Measurements from ENCODE around the gene KAZN. TPM values are rescaled to one million over a fixed set of nuclear protein-coding genes. Genes with fewer than 3 reads are reported as not detected.

The KAZN gene
- total and polyA plus RNA-seq, 2 of the 8 experiments (the other 6 are each of a cell fraction or from before 2014, with no cell fraction given) = 3.7 to 11.8 TPM

DNA sequence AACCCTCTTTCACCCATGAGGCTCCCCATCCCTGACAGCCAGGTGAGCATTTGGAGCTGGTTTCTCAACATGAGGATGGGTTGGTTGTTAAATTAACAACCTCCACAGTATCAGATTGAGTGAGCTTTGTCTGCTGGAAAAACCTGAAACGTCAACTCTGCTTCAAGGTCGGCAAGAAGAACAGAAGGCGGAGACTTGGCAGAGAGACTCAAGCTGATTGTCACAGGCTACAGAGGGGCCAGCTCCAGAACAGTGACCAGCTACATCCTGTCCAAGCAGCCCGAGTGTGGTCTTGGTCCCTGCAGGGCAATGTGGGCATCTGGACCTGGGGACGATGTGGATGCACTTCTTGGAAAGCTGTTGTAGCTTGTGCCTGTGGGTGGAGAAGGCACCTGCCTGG lies 518.5 kb downstream of the KAZN start:
- H3K4ac ChIP-seq (replicated peaks; ENCODE audit: insufficient read length, low read depth, low read length) = no peak overlapping the region
- H3K18ac ChIP-seq (ENCODE audit: extremely low read depth, low read length) = no peak overlapping the region
- CTCF ChIA-PET (ENCODE audit: partially characterized antibody) = interaction anchor here (0.6 to 2.9 kb wide), 11 partner anchors 11 to 310 kb away, joined by 3 to 7 read pairs (median 4); no protein-coding TSS in a partner anchor
- POLR2A ChIA-PET (ENCODE audit: partially characterized antibody) = no interaction called here
- H3K27me3 ChIP-seq (replicated peaks in 1 of 4; ENCODE audit: control insufficient read depth in 3 of 4, extremely low read depth in 1 of 4, insufficient read depth in 3 of 4, low read length in 3 of 4) = no peaks in the 10 kb centered on the region; a peak in 1 of 7 replicates
- DNase-seq (ENCODE audit: low read depth in 1 of 2, low spot score in 2 of 2) = no peak
- H3K79me1 ChIP-seq (ENCODE audit: low read depth, low read length) = no peaks in the 10 kb centered on the region
- H3K4me2 ChIP-seq (ENCODE audit: insufficient read depth in 1 of 2, low read depth in 2 of 2, low read length in 2 of 2) = no peak overlapping the region
- no peaks in the 10 kb centered on the region for H3K23me2 ChIP-seq (ENCODE audit: low read depth, low read length)
- 80% methylated on average over 5 of the region's 5 CpGs; no CpG with 5 or more reads in 1 of the 2 experiments for WGBS, 2 experiments (ENCODE audit: extremely low coverage in 1 of 2, insufficient coverage in 1 of 2, insufficient read length in 1 of 2, insufficient replicate concordance in 2 of 2, low coverage in 1 of 2, low lambda C conversion rate in 2 of 2, missing lambda C conversion rate in 1 of 2)
- H2BK12ac ChIP-seq (ENCODE audit: low read depth, low read length) = no peak overlapping the region
- H3K4me1 ChIP-seq (replicated peaks in 1 of 4; ENCODE audit: control insufficient read depth in 3 of 4, insufficient read depth in 4 of 4, low read length in 3 of 4) = peaks cover 5 to 10% (median 8%) of the 10 kb centered on the region in 4 experiments
- no peak overlapping the region for H3K23ac ChIP-seq (ENCODE audit: insufficient read length)
- H3K79me2 ChIP-seq (ENCODE audit: control insufficient read depth in 1 of 2, insufficient read depth in 2 of 2, low read length in 2 of 2) = no peaks in the 10 kb centered on the region
- H3K36me3 ChIP-seq (ENCODE audit: control insufficient read depth in 2 of 4, insufficient read depth in 4 of 4, low read length in 3 of 4) = peaks cover 0 to 3% (median 0%) of the 10 kb centered on the region in 4 experiments; a peak in 1 of 8 replicates
- TF ChIP-seq TAF7 (optimal IDR thresholded peaks at IDR 0.05; ENCODE audit: borderline replicate concordance, low read depth, low read length) (no peak), TBP (IDR thresholded peaks at IDR 0.05; ENCODE audit: low read depth, low read length) (no peak), RNF2 (IDR thresholded peaks at IDR 0.05; ENCODE audit: borderline replicate concordance, low read depth, low read length, missing control alignments, poor library complexity, severe bottlenecking) (no peak), GABPA (IDR thresholded peaks at IDR 0.05; ENCODE audit: borderline replicate concordance, insufficient read depth, low read length) (no peak)
- TF ChIP-seq, protein P1, sequence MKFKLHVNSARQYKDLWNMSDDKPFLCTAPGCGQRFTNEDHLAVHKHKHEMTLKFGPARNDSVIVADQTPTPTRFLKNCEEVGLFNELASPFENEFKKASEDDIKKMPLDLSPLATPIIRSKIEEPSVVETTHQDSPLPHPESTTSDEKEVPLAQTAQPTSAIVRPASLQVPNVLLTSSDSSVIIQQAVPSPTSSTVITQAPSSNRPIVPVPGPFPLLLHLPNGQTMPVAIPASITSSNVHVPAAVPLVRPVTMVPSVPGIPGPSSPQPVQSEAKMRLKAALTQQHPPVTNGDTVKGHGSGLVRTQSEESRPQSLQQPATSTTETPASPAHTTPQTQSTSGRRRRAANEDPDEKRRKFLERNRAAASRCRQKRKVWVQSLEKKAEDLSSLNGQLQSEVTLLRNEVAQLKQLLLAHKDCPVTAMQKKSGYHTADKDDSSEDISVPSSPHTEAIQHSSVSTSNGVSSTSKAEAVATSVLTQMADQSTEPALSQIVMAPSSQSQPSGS (IDR thresholded peaks at IDR 0.05; ENCODE audit: low read length) = no peak
- no peak overlapping the region for H3K27ac ChIP-seq (ENCODE audit: low read depth, low read length)
- H4K20me1 ChIP-seq (replicated peaks in 1 of 2; ENCODE audit: control insufficient read depth in 1 of 2, insufficient read depth in 2 of 2, low read length in 2 of 2) = no peaks in the 10 kb centered on the region
- no peak overlapping the region for H2BK120ac ChIP-seq (replicated peaks; ENCODE audit: low read depth, low read length)
- no peak overlapping the region for H4K8ac ChIP-seq (ENCODE audit: extremely low read depth, insufficient read depth, low read length)
- H4K5ac ChIP-seq (ENCODE audit: insufficient read length, low read depth, low read length) = no peak overlapping the region
- H2BK15ac ChIP-seq (ENCODE audit: low read length) = no peak overlapping the region
- H2AFZ ChIP-seq (ENCODE audit: low read length) = no peak overlapping the region
- no peak overlapping the region for H3K4me3 ChIP-seq (ENCODE audit: extremely low read depth in 1 of 4, insufficient read depth in 2 of 4, low read depth in 3 of 4, low read length in 4 of 4)
- FAIRE-seq = no peak
- no peak overlapping the region for H2BK20ac ChIP-seq (ENCODE audit: low read length)
- no peak overlapping the region for H4K91ac ChIP-seq (replicated peaks; ENCODE audit: insufficient read length, low read length)
- no peak overlapping the region for H3K56ac ChIP-seq (replicated peaks; ENCODE audit: insufficient read length, low read depth, low read length)
- H3K9ac ChIP-seq (replicated peaks in 1 of 4; ENCODE audit: extremely low read depth in 1 of 4, low read depth in 3 of 4, low read length in 3 of 4) = no peak overlapping the region
- H3K14ac ChIP-seq (ENCODE audit: insufficient read length) = no peak overlapping the region
- H3K9me3 ChIP-seq (ENCODE audit: insufficient read depth in 2 of 2, low read depth in 1 of 2, low read length in 1 of 2) = no peaks in the 10 kb centered on the region
- no peak overlapping the region for H2BK5ac ChIP-seq (ENCODE audit: low read depth, low read length)
- H2AK5ac ChIP-seq (ENCODE audit: low read depth, low read length) = no peak overlapping the region
